GM12873 (cell line): ENCODE data around the gene PLA2G6.

ENCODE experiments used
- TF ChIP-seq, protein P1 (sequence below): IDR thresholded peaks from 2 replicates; pipeline ENCODE4 v1.5.1; 2012; ENCODE audit warnings: low read depth, mild to moderate bottlenecking, moderate library complexity, low read length, control low read depth; ENCODE audit not compliant: insufficient read depth; ENCODE audit errors: missing control alignments

The PLA2G6 gene, protein sequence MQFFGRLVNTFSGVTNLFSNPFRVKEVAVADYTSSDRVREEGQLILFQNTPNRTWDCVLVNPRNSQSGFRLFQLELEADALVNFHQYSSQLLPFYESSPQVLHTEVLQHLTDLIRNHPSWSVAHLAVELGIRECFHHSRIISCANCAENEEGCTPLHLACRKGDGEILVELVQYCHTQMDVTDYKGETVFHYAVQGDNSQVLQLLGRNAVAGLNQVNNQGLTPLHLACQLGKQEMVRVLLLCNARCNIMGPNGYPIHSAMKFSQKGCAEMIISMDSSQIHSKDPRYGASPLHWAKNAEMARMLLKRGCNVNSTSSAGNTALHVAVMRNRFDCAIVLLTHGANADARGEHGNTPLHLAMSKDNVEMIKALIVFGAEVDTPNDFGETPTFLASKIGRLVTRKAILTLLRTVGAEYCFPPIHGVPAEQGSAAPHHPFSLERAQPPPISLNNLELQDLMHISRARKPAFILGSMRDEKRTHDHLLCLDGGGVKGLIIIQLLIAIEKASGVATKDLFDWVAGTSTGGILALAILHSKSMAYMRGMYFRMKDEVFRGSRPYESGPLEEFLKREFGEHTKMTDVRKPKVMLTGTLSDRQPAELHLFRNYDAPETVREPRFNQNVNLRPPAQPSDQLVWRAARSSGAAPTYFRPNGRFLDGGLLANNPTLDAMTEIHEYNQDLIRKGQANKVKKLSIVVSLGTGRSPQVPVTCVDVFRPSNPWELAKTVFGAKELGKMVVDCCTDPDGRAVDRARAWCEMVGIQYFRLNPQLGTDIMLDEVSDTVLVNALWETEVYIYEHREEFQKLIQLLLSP

GRCh38 chr22:38181453-38182200, at the start of gene PLA2G6:
TSS of gene PLA2G6 (minus strand) at chr22:38181830. CDS start at chr22:38169426, 12,404 bp downstream.
- TF ChIP-seq, protein P1, sequence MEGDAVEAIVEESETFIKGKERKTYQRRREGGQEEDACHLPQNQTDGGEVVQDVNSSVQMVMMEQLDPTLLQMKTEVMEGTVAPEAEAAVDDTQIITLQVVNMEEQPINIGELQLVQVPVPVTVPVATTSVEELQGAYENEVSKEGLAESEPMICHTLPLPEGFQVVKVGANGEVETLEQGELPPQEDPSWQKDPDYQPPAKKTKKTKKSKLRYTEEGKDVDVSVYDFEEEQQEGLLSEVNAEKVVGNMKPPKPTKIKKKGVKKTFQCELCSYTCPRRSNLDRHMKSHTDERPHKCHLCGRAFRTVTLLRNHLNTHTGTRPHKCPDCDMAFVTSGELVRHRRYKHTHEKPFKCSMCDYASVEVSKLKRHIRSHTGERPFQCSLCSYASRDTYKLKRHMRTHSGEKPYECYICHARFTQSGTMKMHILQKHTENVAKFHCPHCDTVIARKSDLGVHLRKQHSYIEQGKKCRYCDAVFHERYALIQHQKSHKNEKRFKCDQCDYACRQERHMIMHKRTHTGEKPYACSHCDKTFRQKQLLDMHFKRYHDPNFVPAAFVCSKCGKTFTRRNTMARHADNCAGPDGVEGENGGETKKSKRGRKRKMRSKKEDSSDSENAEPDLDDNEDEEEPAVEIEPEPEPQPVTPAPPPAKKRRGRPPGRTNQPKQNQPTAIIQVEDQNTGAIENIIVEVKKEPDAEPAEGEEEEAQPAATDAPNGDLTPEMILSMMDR, result no peak

DNA sequence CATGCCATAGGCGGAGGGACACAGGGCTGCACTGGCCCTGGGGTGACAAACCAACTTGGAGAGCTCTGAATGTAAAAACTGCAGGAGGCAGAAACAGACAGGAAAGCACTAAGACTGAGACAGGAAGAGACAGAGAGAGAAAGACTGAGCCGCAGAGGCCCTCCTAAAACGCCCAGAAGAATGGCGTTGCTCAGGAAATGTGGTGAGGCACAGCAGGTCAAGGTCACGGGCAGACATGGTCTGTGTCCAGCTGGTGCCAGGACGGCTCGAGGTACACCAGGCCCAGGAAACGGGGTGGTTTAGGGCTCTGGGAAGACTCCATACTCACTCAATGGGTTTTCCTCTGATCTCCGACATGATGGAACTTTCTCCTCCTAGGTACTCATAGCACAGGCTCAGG, 49.3 kb upstream of the PLA2G6 start:
- TF ChIP-seq, protein P1, result no peak

DNA sequence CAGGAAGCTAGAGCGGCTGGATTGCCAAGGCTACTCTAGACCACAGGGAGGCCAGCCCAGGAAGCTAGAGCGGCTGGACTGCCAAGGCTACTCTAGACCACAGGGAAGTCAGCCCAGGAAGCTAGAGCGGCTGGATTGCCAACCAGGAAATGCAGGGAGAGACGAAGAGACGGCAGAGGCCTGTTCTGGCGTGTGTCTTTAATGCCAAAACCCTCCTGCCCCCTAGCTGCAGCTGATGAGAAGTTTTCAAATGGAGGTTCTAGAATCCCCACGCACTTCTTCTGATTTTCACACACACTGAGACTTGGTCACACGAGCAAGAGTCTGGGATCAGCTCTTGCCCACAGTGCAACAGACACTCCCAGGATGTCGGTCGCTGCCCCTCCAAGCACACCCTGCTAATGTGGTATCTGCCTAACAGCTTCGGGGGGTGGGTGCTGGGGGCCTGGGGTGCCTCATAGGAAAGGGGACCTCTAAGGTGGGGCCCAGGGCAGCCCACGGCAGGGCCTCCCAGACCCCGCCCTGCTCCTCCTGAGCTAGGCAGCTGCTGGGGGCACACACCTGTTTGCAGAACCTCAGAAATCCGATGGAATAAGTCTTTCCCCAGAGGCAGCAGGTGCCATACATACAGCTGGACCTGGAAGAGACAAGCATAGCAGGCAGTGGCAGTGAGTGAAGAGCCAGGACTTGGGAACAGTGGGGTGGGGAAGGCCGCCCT, 48.6 kb upstream of the PLA2G6 start:
- TF ChIP-seq, protein P1, result peak; percentile 64

DNA sequence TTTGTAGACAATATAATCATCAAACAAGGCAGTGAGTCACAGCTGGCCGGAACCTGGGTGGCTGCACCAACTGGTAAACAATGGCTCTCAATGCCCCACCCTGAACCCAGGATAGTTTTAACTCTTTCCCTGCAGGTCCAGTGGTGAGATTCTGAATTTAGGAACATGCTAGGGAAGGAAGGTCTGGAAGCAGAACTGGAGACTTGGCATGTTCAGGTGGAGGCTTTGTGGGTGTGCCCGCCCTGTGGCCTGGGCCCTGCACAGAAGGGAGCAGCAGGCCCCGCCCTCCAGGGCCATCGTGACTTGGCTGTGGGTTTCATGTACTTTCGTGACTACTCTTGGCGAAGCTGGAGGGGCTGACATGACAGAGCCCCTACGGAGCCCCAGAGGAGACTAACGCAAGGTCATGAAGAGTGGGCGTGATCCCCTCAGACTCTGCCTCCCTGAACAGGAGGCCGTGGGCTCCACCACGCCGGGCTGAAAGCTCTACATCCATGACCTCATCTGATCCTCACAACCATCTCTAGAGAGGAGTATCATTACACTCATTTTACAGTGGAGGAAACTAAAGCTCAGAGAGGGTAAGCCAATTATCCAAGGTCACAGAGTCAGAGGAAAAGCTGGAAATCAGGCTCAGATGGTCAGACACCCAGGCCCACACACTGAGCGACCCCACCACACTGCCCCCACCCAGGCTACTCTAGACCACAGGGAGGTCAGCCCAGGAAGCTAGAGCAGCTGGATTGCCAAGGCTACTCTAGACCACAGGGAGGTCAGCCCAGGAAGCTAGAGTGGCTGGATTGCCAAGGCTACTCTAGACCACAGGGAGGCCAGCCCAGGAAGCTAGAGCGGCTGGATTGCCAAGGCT, 47.5 kb upstream of the PLA2G6 start:
- TF ChIP-seq, protein P1, result no peak

- TF ChIP-seq, protein P1, result no peak
These were observed 46.8 kb upstream of the PLA2G6 start for GRCh38 chr22:38228326-38228872.
